SK-N-SH (cell line): ENCODE data around the gene CEP250. TPM values are rescaled to one million over a fixed set of nuclear protein-coding genes. Genes with fewer than 3 reads are reported as not detected.

Source experiments
- CTCF ChIA-PET: fragments of 300-600, 350-600 bp; formaldehyde crosslinking; extraction: SDS; loops from one replicate; lab custom pipeline; 2021; lab: Yijun Ruan, JAX
- POLR2A ChIA-PET: fragments of 350-600 bp; sonication (Branson Sonifier 250); formaldehyde crosslinking; extraction: SDS; loops from one replicate; lab custom pipeline; 2020; ENCODE audit warnings: antibody characterized with exemption, inconsistent platforms; lab: Yijun Ruan, JAX
- DNase-seq: peaks from one replicate; pipeline ENCODE4 v3.0.0; 2012
- H2AFZ ChIP-seq: fragments of 200-600 bp; sonication (generic); 2 replicates; pipeline ENCODE4 v1.8.1; 2016; ENCODE audit warnings: antibody characterized with exemption, mild to moderate bottlenecking, low read depth
- H3F3A ChIP-seq: fragments of 200-600 bp; sonication (generic); replicated peaks from 2 replicates; pipeline ENCODE3; 2016; ENCODE audit warnings: antibody characterized with exemption, mild to moderate bottlenecking; ENCODE audit not compliant: insufficient read depth
- H3K27ac ChIP-seq, 2 experiments: fragments of 200-500 bp in 1 of 2; fragments of 200-600 bp in 1 of 2; sonication (Bioruptor generic) in 1 of 2; sonication (generic), shearing (Covaris generic) in 1 of 2; 2 replicates each; pipeline versions ENCODE4 v1.5.1 to v1.6.1; 2014 to 2016; ENCODE audit warnings: low read depth in 2 of 2, inconsistent platforms in 1 of 2, low read length in 1 of 2, mild to moderate bottlenecking in 1 of 2, mixed read lengths in 1 of 2
- H3K27me3 ChIP-seq: fragments of 200-600 bp; sonication (generic), shearing (Covaris generic); 2 replicates; pipeline ENCODE4 v1.6.1; 2016; ENCODE audit warnings: mixed run types; ENCODE audit not compliant: insufficient read depth
- H3K36me3 ChIP-seq, 2 experiments: fragments of 200-500 bp in 1 of 2; fragments of 200-600 bp in 1 of 2; sonication (Bioruptor generic) in 1 of 2; sonication (generic) in 1 of 2; replicated peaks in 1 of 2; 2 replicates each; pipeline versions ENCODE3 to v1.5.1; 2014 to 2016; ENCODE audit warnings: low read length in 1 of 2, mild to moderate bottlenecking in 1 of 2; ENCODE audit not compliant: insufficient read depth in 2 of 2, control insufficient read depth in 1 of 2
- H3K4me1 ChIP-seq, 2 experiments: fragments of 200-500 bp in 1 of 2; fragments of 200-600 bp in 1 of 2; sonication (Bioruptor generic) in 1 of 2; sonication (generic), shearing (Covaris generic) in 1 of 2; 2 replicates each; pipeline versions ENCODE4 v1.5.1 to v1.6.1; 2014 to 2016; ENCODE audit warnings: low read depth in 1 of 2, low read length in 1 of 2, mixed run types in 1 of 2; ENCODE audit not compliant: insufficient read depth in 2 of 2, control insufficient read depth in 1 of 2
- H3K4me2 ChIP-seq: fragments of 200-600 bp; sonication (generic), shearing (Covaris generic); 2 replicates; pipeline ENCODE4 v1.6.1; 2017; ENCODE audit warnings: mixed run types
- H3K4me3 ChIP-seq, 2 experiments: fragments of 200-500 bp in 1 of 2; fragments of 200-600 bp in 1 of 2; sonication (Bioruptor generic) in 1 of 2; sonication (generic), shearing (Covaris generic) in 1 of 2; 2 replicates each; pipeline versions ENCODE4 v1.5.1 to v1.8.1; 2014 to 2016; ENCODE audit warnings: low read depth in 2 of 2, inconsistent platforms in 1 of 2, low read length in 1 of 2, mild to moderate bottlenecking in 1 of 2, mixed read lengths in 1 of 2, moderate library complexity in 1 of 2
- H3K79me2 ChIP-seq: fragments of 200-600 bp; sonication (generic); 2 replicates; pipeline ENCODE4 v1.8.1; 2017; ENCODE audit warnings: mild to moderate bottlenecking; ENCODE audit not compliant: insufficient read depth
- H3K9ac ChIP-seq: fragments of 200-600 bp; sonication (generic); 2 replicates; pipeline ENCODE4 v1.6.1; 2017; ENCODE audit warnings: mixed run types
- H3K9me2 ChIP-seq: fragments of 200-600 bp; sonication (generic); 2 replicates; pipeline ENCODE4 v1.6.1; 2017; ENCODE audit warnings: mixed run types
- H3K9me3 ChIP-seq: fragments of 200-600 bp; sonication (generic); 2 replicates; pipeline ENCODE4 v1.6.1; 2017; ENCODE audit warnings: mixed run types, mild to moderate bottlenecking, moderate library complexity
- H4K20me1 ChIP-seq: fragments of 200-600 bp; sonication (generic); 2 replicates; pipeline ENCODE4 v1.6.1; 2017; ENCODE audit warnings: mild to moderate bottlenecking, mixed run types; ENCODE audit not compliant: insufficient read depth
- ELF1 ChIP-seq: IDR thresholded peaks from 2 replicates; pipeline ENCODE4 v1.4.0; 2012
- EZH2phosphoT487 ChIP-seq: fragments of 200-600 bp; sonication (generic); IDR thresholded peaks from 2 replicates; pipeline ENCODE4 v1.6.1; 2017; ENCODE audit warnings: low read depth, mixed run types, mild to moderate bottlenecking, antibody characterized with exemption, moderate library complexity, borderline replicate concordance
- FOSL2 ChIP-seq: IDR thresholded peaks from 2 replicates; pipeline ENCODE4 v1.4.0; 2012; ENCODE audit warnings: low read depth, mild to moderate bottlenecking, moderate library complexity, borderline replicate concordance
- FOXJ3 ChIP-seq: sonication (generic); formaldehyde crosslinking; IDR thresholded peaks from 2 replicates; pipeline ENCODE4 v1.5.1; 2020; ENCODE audit warnings: mild to moderate bottlenecking, missing genetic modification reagents
- IRF3 ChIP-seq: fragments of 150-350 bp; IDR thresholded peaks from 2 replicates; pipeline ENCODE4 v1.6.1; 2016; ENCODE audit warnings: mild to moderate bottlenecking, low read depth, low read length
- JUND ChIP-seq: IDR thresholded peaks from 2 replicates; pipeline ENCODE4 v1.4.0; 2012
- MEF2A ChIP-seq: IDR thresholded peaks from 2 replicates; pipeline ENCODE4 v1.4.0; 2012; ENCODE audit warnings: low read depth, borderline replicate concordance
- NFIC ChIP-seq: IDR thresholded peaks from 2 replicates; pipeline ENCODE4 v1.4.0; 2012; ENCODE audit warnings: borderline replicate concordance
- NRF1 ChIP-seq: IDR thresholded peaks from 2 replicates; pipeline ENCODE4 v1.6.1; 2012; ENCODE audit warnings: low read depth, mild to moderate bottlenecking, low read length
- RCOR1 ChIP-seq: fragments of 150-350 bp; IDR thresholded peaks from 2 replicates; pipeline ENCODE4 v1.6.1; 2017; ENCODE audit warnings: antibody characterized with exemption, low read length
- REST ChIP-seq: IDR thresholded peaks from 2 replicates; pipeline ENCODE4 v1.6.1; 2012; ENCODE audit warnings: mild to moderate bottlenecking, low read depth, low read length, moderate library complexity
- SIN3A ChIP-seq: IDR thresholded peaks from 2 replicates; pipeline ENCODE4 v1.6.1; 2012; ENCODE audit warnings: low read depth, mild to moderate bottlenecking, low read length, moderate library complexity, borderline replicate concordance
- SMC3 ChIP-seq: IDR thresholded peaks from 2 replicates; pipeline ENCODE4 v1.6.1; 2012; ENCODE audit warnings: low read depth, low read length, improper control_type of control experiment
- TCF12 ChIP-seq: IDR thresholded peaks from 2 replicates; pipeline ENCODE4 v1.4.0; 2012
- USF1 ChIP-seq: IDR thresholded peaks from 2 replicates; pipeline ENCODE4 v1.4.0; 2012; ENCODE audit warnings: low read depth, borderline replicate concordance
- WGBS: methylation state at CpG from one replicate; pipeline ENCODE4 v1.1.6; 2017; ENCODE audit warnings: low lambda C conversion rate; 5-methylcytosine and 5-hydroxymethylcytosine counted together
- polyA plus RNA-seq, 3 experiments: library from polyadenylated mRNA; depleted of rRNA; stranded (reverse); fragments of >200 nt; gene quantifications; 2 replicates each; pipeline ENCODE4 v1.2.3, GENCODE V29; 2012
- TF ChIP-seq, protein P1 (sequence below): fragments of 150-350 bp; IDR thresholded peaks from 2 replicates; pipeline ENCODE4 v1.6.1; 2017; ENCODE audit warnings: antibody characterized with exemption, low read length, low read depth, borderline replicate concordance
- TF ChIP-seq, protein P2 (sequence below): IDR thresholded peaks from 2 replicates; pipeline ENCODE4 v1.4.0; 2012; ENCODE audit warnings: low read depth

CEP250 gene
- polyA plus RNA-seq, 1 of the 3 experiments (the other 2 are of a cell fraction), result 13.3 TPM

GRCh38 chr20:35451295-35451694 is 4.1 kb upstream of the CEP250 start:
- Histone ChIP-seq H3K27ac (no peak overlapping the region), H3K27me3 (no peaks in the 10 kb centered on the region), H3K4me2 (no peak overlapping the region), H3K9me2 (no peaks in the 10 kb centered on the region), H3K4me3 (no peak overlapping the region), H4K20me1 (no peaks in the 10 kb centered on the region), H3K9me3 (no peaks in the 10 kb centered on the region), H3K4me1 (peaks cover 0 to 7% of the 10 kb centered on the region in 2 experiments; a peak in 2 of 4 replicates), H3F3A (peaks cover 18% of the 10 kb centered on the region), H2AFZ (no peak overlapping the region), H3K9ac (no peak overlapping the region), H3K79me2 (peaks cover 15% of the 10 kb centered on the region)
- ChIA-PET CTCF (no interaction called here), POLR2A (no interaction called here)
- DNase-seq, result no peak
- 86% methylated on average over 6 of the region's 6 CpGs for WGBS
- TF ChIP-seq EZH2phosphoT487 (no peak), ELF1 (no peak), MEF2A (no peak), NRF1 (no peak), FOSL2 (no peak), NFIC (no peak), RCOR1 (no peak), JUND (no peak), SIN3A (no peak), TCF12 (no peak), REST (no peak), SMC3 (no peak), FOXJ3 (CRISPR knock-in tag) (no peak), IRF3 (no peak), USF1 (no peak)
- TF ChIP-seq, protein P1, sequence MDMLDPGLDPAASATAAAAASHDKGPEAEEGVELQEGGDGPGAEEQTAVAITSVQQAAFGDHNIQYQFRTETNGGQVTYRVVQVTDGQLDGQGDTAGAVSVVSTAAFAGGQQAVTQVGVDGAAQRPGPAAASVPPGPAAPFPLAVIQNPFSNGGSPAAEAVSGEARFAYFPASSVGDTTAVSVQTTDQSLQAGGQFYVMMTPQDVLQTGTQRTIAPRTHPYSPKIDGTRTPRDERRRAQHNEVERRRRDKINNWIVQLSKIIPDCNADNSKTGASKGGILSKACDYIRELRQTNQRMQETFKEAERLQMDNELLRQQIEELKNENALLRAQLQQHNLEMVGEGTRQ, result no peak
- TF ChIP-seq, protein P2, sequence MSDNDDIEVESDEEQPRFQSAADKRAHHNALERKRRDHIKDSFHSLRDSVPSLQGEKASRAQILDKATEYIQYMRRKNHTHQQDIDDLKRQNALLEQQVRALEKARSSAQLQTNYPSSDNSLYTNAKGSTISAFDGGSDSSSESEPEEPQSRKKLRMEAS, result no peak
- TF ChIP-seq, all 33 proteins: peak for 0
- H3K36me3 ChIP-seq, result no peaks in the 10 kb centered on the region
